ENCODE data around the gene COMMD1. TPM values are rescaled to one million over a fixed set of nuclear protein-coding genes. Genes with fewer than 3 reads are reported as not detected.

COMMD1 gene
- total RNA-seq, 1 donor from 2014 or later: 36.1 TPM

- no peak for DNase-seq (ENCODE audit: low spot score in 2 of 2, unreplicated experiment in 2 of 2)
- Mint-ChIP-seq H3K9me3 (peaks cover 6% of the 10 kb centered on the region), H3K4me3 (no peak overlapping the region), H3K4me1 (peaks cover 13% of the 10 kb centered on the region), H3K27me3 (ENCODE audit: low read depth) (no peaks in the 10 kb centered on the region), H3K36me3 (peaks cover 10% of the 10 kb centered on the region), H3K27ac (no peak overlapping the region)
- no peak for TF ChIP-seq CTCF (IDR thresholded peaks at IDR 0.05; ENCODE audit: unreplicated experiment)
Measured at GRCh38 chr2:62133320-62133823, 227.9 kb downstream of the COMMD1 start.

DNA sequence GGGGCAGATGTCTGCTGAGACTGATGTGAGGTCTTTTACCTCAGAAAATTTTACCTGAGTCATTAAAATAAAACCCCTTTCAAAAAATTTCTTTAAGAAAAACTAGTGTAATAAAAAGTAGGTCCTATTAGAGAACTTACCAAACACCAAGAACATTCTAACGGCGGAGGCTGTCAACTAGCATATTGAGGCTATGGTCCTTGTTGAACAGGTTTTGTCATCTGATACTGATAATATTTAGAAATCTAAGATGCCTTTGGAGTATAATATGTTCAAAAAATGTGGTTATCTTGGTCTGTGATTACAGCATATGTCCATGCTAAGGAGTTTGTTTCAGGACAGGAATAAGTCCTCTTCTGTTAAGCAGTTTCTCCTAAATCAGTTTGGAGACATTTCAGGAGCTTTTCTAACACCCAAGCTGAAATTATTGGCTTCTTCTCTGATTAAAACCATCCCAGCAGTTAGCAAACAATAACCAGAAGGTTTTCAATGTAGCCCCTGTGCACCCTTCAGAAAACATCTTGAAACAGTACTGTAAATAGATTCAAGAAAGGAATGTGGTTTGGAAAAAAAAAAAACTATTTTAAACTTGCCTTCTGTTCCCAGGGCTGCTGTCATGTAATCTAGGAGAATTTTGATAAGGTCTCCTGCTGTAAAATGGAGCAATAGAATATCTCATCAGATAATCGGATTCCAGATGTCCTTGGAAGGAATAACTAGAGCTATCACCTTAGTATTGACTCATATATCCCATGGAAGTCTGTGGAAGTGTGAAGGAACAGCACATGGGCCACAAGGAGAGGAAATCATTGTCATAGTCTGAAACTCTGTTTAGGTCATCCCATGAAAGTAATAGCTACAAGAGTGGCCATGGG is 231.7 kb downstream of the COMMD1 start:
- peak overlapping the region; percentile 76 for H3K27ac Mint-ChIP-seq
- H3K36me3 Mint-ChIP-seq: peaks cover 10% of the 10 kb centered on the region
- no peaks in the 10 kb centered on the region for H3K27me3 Mint-ChIP-seq (ENCODE audit: low read depth)
- no peak for TF ChIP-seq CTCF (IDR thresholded peaks at IDR 0.05; ENCODE audit: unreplicated experiment)
- no peak for DNase-seq (ENCODE audit: low spot score in 2 of 2, unreplicated experiment in 2 of 2)
- no peak overlapping the region for H3K4me3 Mint-ChIP-seq
- peaks cover 15% of the 10 kb centered on the region for H3K4me1 Mint-ChIP-seq
- peaks cover 6% of the 10 kb centered on the region for H3K9me3 Mint-ChIP-seq

GRCh38 chr2:62140426-62141141 is 235.1 kb downstream of the COMMD1 start:
- H3K27me3 Mint-ChIP-seq (ENCODE audit: low read depth): no peaks in the 10 kb centered on the region
- H3K9me3 Mint-ChIP-seq: no peaks in the 10 kb centered on the region
- no peak for TF ChIP-seq CTCF (IDR thresholded peaks at IDR 0.05; ENCODE audit: unreplicated experiment)
- no peak overlapping the region for H3K27ac Mint-ChIP-seq
- peaks cover 12% of the 10 kb centered on the region for H3K4me1 Mint-ChIP-seq
- DNase-seq (ENCODE audit: low spot score in 2 of 2, unreplicated experiment in 2 of 2): no peak
- H3K4me3 Mint-ChIP-seq: no peak overlapping the region
- peaks cover 3% of the 10 kb centered on the region for H3K36me3 Mint-ChIP-seq

- Mint-ChIP-seq H3K4me1 (peaks cover 12% of the 10 kb centered on the region), H3K27me3 (ENCODE audit: low read depth) (no peaks in the 10 kb centered on the region), H3K36me3 (no peaks in the 10 kb centered on the region), H3K27ac (no peak overlapping the region), H3K9me3 (no peaks in the 10 kb centered on the region), H3K4me3 (no peak overlapping the region)
- no peak for TF ChIP-seq CTCF (IDR thresholded peaks at IDR 0.05; ENCODE audit: unreplicated experiment)
- DNase-seq (ENCODE audit: low spot score in 2 of 2, unreplicated experiment in 2 of 2): no peak
Measured at GRCh38 chr2:62141142-62141740, 235.8 kb downstream of the COMMD1 start.

DNA sequence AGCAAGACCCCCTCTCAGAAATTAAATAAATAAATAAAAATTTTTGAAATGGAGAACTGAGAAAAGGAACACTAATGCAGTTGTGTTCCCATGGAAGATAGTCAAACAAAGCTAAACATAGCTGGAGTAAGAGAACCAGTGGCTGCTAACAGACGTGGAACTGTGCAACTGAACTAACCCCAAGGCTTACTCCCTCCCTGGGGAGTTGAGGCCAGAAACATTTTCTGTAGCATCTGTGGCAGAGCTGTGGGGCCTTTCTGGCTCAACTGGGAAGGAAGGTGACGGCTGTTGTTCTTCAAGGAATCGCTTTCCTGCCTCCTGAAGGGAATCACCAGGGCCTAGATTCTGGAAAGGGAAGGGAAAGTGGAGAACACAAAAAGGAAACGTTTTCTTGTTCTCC is 236.6 kb downstream of the COMMD1 start:
- no peak for TF ChIP-seq CTCF (IDR thresholded peaks at IDR 0.05; ENCODE audit: unreplicated experiment)
- Mint-ChIP-seq H3K9me3 (no peaks in the 10 kb centered on the region), H3K4me1 (peaks cover 8% of the 10 kb centered on the region), H3K36me3 (no peaks in the 10 kb centered on the region), H3K4me3 (no peak overlapping the region), H3K27me3 (ENCODE audit: low read depth) (no peaks in the 10 kb centered on the region), H3K27ac (no peak overlapping the region)
- DNase-seq (ENCODE audit: low spot score in 2 of 2, unreplicated experiment in 2 of 2): no peak
